GM18505 (cell line): Measurements from ENCODE around the gene KATNB1.
"Not testable (repeated sequence)": the region's sequence is repeated elsewhere in the genome, so short reads cannot be mapped to it uniquely, and the experiment has no call there.

Source experiments
- ATAC-seq: cut with Tn5 transposase; IDR thresholded peaks from one replicate; pipeline ENCODE4 v1.9.1; 2021; ENCODE audit not compliant: unreplicated experiment
- POLR2A ChIP-seq: IDR thresholded peaks from 4 replicates; pipeline ENCODE4 v1.6.1; 2011; ENCODE audit warnings: borderline replicate concordance; ENCODE audit not compliant: insufficient read depth, insufficient read length; ENCODE audit errors: extremely low read depth

Gene KATNB1

DNA sequence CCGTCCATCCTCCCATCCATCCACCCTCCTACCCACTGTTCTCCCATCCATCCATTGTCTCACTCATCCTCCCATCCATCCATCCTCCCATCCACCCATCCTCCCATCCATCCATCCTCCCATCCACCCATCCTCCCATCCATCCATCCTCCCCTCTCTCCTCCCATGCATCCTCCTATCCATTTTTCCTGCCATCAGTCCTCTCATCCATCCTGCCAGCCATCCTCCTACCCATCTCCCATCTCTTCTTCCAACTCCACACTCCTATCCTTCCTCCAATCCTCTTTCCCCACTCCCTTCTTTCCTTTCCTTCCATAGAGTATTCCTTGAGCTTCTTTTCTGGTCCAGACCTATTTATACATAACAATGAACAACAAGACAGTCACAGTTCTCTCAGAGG is 28.9 kb upstream of the KATNB1 start:
- TF ChIP-seq POLR2A: no peak
- no peak for ATAC-seq

DNA sequence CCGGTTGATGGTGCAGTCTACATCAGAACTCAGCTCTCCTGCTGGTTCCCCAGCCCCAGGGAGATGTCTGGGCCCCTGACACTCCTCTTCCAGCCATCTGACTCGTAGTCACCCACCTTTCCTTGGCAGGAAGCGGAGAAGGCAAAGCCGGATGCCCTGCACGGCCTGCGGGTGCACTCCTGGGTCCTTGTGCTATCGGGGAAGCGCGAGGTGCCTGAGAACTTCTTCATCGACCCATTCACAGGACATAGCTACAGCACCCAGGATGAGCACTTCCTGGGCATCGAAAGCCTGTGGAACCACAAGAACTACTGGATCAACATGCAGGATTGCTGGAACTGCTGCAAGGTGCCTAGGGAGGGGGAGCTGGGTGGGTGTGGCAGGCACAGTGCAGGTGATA is 28.2 kb upstream of the KATNB1 start:
- TF ChIP-seq POLR2A: no peak
- ATAC-seq: no peak

DNA sequence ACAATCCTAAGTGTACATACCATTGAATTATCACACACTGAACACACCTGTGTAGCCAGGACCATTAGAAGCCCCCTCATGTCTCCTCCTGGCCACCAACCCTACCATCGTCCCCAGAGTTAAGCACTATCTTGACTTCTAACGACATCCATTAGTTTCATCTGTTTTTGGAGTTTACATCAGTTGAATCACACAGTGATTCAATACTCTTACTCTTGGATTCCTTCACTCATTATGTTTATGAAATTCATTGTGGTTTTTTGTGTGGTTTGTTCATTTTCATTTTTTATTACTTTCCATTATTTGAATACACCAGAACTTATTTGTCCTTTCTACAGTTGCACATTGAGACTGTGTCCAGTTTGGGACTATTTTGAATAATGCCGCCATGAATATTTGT is 27.4 kb upstream of the KATNB1 start:
- ATAC-seq: no peak
- TF ChIP-seq POLR2A: no peak

DNA sequence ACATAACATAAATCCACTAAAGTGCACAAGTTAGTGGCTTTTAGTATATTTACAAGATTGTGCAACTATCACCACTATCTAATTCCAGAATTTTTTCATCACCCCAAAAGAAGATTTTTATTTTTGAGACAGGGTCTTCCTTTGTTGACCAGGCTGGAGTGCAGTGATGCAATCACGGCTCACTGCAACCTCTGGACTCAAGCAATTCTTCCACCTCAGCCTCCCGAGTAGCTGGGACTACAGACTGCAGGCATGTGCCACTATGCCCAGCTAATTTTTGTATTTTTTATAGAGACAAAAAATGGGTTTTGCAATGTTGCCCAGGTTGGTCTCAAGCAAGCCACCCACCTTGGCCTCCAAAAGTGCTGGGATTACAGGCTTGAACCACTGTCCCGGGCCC is 25.9 kb upstream of the KATNB1 start:
- TF ChIP-seq POLR2A: no peak
- ATAC-seq: no peak

DNA sequence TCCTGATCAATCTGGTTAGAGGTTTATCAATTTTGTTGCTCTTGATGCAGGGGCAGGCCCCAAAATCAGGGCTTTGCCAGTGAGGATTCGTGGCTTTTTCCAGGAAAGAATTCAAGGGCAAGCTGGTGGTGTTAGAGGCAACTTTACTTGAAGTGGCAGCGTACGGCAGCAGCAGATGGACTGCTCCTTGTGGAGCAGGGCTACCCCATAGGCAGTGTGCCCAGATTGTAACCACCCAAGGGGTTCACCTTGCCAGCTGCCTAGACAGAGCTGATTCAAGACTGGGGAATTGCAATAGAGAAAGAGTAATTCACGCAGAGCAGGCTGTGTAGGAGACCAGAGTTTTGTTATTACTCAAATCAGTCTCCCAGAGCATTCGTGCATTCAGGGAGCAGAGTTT is 24.2 kb upstream of the KATNB1 start:
- TF ChIP-seq POLR2A: no peak
- no peak for ATAC-seq

DNA sequence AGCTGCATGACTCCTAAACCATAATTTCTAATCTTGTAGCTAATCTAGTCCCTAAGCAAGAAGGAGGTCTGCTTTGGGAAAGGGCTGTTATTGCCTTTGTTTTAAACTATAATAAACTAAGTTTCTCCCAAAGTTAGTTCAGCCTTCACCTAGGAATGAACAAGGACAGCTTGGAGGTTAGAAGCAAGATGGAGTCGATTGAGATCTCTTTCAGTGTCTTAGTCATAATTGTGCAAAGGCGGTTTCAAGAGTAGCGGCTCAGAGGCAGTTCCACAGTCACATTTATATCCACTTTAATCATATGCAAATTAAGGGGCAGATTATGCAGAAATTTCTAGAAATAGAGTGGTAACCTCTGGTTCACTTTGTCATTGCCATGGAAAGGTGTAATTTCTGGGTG is 23.6 kb upstream of the KATNB1 start:
- ATAC-seq: no peak
- TF ChIP-seq POLR2A: no peak

DNA sequence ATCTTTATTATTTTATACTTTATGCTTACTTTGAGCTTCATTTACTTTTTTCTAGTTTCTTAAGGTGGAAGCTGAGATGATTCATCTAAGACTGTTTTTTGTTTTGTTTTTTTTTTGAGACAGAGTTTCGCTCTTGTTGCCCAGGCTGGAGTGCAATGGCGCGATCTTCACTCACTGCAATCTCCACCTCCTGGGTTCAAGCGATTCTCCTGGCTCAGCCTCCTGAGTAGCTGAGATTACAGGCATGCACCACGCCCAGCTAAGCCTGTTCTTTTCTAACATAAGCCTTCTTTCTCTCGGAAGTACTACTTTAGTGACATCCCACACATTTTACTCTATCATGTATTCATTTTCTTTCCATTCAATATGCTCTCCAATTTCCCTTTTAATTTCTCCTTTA is 23.0 kb upstream of the KATNB1 start:
- ATAC-seq: not testable (repeated sequence)

DNA sequence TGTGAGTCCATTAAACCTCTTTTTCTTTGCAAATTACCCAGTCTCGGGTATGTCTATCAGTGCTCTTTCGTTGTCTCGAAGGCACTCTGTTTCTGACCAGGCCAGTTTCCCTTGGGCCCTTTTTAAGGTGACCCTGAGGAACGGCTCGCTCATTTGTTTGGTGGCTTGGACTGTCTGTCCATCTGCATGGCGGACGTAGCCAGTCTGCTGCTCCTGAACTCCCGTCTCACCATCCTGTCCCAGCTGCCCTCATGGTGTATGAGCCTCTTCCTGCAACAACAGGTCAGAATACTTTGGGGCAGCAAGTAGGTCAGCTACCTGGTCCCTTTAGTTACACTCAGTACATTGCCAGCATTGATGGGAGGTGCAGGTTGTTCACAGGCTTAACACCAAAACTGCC is 22.0 kb upstream of the KATNB1 start:
- TF ChIP-seq POLR2A: no peak
- no peak for ATAC-seq

DNA sequence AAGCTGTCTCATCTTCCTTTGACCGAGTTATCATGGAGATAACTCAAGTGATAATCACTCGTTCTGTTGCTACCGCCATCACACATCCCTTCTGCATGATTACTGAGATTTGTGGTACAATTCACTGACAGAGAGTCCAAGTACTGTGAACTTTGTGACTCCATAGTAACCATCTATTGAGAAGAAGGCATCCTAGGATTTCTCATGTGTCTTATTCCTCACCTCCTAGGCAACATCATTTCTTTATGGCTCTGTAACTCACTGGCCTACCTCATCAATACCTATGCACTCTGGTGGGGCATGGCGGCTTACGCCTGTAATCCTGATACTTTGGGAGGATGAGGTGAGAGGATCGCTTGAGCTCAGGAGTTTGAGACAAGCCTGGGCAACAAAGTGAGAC is 21.5 kb upstream of the KATNB1 start:
- no peak for ATAC-seq
- TF ChIP-seq POLR2A: no peak

DNA sequence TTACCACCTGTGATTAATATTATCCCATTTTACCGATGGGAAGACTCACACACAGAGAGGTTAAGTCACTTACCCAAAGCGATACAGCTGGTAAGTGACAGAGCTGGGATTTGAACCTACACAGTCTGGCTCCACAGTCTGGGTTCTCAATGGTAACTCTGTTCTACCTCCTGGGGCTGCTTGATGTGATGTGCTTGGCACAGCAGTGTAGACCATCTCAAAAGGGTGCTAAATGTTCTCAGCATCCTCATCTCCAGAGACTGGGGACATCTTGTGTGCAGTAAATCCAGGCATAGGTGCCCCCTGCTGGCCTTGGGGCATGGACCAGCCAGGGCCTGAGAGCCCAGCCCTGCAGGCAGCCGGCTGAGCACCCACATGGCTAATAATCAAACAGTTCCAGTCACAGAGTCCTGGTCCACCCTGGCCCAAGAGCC is 15.4 kb upstream of the KATNB1 start:
- no peak for TF ChIP-seq POLR2A

DNA sequence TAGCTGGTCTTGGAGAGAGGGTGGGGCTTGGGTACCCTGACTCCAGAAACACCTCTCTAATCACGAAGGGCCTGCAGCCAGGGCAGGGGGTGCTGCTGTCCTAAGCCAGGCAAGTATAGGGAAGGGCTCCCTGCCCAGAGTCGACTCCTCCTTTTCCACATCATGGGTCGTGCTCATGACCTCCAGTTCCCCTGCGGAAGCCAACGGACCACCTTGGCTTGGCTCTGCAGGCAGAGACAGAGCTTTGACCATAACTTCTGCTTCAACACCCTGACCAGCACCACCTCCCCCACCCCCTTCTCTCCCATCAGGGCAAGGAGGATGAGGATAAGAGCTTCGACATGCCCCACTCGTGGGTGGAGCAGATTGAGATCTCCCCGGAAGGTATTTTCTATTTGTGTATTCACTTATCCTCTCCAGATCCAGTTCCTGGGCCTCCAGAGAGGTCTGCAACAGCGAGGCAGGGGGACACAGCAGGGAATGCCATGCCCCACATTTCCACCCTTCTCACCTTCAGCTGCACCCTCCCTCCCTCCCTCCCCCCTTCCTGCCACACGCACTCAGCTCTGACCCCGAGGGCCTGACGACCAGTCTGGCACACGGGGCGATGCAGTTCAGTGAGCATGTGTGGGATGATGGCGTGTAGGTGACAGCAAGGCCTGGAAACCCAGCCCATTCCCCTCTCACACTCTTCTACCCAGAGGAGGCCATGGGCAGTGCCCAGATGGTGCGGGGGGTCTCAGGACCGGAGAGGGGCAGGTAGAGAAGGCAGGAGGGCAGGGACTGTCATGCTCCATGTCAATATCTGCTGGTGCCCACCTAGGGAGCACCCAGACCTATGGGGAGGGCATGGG is 14.0 kb upstream of the KATNB1 start:
- no peak for TF ChIP-seq POLR2A
- ATAC-seq: no peak

More for the DNA sequence above, 15.4 kb upstream of the KATNB1 start:
- no peak for ATAC-seq

DNA sequence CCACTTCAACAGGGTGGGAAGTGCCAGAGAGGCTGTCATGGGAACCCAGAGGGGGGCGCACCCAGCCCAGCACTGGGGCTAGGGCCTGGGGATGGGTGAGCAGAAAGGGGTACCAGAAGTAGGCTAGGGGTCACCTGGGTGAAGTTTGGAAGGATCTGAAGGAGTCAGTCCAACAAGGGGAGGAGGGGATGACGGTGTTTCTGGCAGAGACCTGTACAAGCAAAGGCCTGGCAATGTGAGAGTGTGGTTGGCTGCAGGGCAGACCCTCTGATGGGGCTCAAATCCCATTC is 13.4 kb upstream of the KATNB1 start:
- TF ChIP-seq POLR2A: no peak
- ATAC-seq: no peak

DNA sequence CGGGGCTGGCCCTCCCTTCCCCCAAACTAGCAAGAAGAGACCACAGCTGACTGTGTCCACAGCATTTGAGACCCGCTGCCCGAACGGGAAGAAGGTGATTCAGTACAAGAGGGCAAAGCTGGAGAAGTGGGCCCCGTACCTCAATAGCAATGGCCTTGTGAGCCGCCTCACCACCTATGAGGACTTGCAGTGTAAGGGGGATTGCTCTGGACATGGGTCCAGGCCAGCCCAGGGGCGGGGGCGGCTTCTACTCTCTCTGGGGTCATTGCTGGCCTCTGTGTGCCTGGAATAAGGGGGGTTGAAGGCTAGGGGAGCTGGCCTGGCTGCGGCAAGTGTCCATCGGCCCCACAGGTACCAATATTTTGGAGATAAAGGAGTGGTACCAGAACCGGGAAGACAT is 12.9 kb upstream of the KATNB1 start:
- TF ChIP-seq POLR2A: no peak
- ATAC-seq: no peak

DNA sequence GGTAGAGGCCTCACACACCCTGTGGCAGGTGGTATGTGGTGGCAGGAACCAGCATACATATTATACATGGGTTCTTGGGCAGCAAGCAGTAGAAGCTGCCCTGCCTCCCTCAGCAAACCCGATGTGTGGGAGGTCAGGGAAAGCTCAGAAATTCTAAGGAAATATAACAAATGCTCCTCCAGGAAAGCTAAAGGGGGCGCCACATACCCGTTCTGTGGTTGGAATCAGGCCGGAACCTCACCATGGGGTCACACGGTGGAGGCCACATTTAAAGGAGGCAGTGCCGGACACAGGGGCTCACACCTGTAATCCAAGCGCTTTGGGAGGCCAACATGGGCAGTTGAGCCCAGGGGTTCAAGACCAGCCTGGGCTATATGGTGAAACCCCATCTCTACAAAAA is 12.4 kb upstream of the KATNB1 start:
- no peak for ATAC-seq
- no peak for TF ChIP-seq POLR2A

DNA sequence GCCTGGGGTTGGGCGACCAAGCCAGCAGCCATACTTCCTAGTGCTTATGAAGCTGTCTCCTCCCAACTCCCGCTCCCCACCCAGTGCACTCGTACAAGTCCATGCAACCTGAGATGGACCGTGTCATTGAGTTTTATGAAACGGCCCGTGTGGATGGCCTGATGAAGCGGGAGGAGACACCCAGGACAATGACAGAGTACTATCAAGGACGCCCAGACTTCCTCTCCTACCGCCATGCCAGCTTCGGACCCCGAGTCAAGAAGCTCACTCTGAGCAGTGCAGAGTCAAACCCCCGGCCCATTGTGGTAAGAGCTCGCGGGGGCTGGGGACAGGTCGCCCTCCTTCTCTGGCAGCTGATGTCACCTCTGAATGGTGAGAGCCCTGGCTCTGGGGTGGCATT is 11.0 kb upstream of the KATNB1 start:
- no peak for TF ChIP-seq POLR2A
- no peak for ATAC-seq
